NAMALWA (cell line): ENCODE measurements around the gene ZNF865.
A peak's percentile ranks its signal among the peaks of the same experiment; 100 is the strongest.

Experiments
- DNase-seq: peaks from one replicate; pipeline ENCODE4 v3.0.0-alpha.2; 2015; ENCODE audit warnings: low spot score

Gene ZNF865

GRCh38 chr19:55623561-55623960 lies 18.1 kb downstream of the ZNF865 start:
- no peak for DNase-seq

DNA sequence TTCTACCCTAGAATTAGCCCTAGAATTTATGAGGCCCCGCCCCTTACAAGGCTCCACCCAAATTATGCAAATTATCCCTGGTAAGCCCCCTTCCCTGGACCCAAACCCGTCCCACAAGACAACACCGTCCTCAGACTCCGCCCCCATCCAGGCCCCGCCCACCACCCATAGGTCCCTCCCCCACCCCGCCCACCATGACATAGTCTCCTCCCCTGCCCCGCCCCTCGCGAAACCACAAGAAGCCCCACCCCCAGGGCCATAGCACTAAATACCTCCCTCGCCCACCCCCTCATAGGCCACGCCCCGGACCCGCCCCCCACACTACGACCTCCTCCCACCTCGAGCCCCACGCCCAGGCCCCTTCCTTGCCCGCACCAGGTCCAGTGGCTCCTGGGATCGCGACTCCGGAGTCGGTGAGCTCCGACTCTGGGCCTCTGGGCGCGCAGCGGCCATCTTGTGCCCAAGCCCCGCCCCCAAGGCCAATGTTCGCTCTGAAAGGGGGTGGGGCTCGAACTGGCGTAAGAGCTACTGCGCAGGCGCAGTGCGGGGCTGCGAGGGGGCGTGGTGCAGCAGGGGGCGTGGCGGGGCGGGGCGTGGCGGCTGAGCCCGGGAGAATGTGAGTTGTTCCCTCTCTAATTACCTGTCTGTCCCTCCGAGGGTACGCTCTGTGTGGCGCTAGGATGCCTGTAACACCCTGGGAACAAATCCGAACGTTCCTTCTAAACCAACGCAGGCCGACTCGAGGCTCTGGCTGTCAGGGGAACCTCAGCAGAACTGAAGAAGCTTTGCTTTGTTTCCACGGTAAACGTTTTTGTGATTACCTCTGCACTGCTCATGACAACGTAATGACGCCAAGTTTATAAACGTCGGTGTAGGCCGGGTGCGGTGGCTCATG lies 18.9 kb downstream of the ZNF865 start, which contains the start of gene ZNF784:
TSS of gene ZNF784 (minus strand) at position 458 of the 895 bp plus-strand sequence. CDS start at position 453, 5 bp downstream.
- DNase-seq: peak; percentile 94

DNA sequence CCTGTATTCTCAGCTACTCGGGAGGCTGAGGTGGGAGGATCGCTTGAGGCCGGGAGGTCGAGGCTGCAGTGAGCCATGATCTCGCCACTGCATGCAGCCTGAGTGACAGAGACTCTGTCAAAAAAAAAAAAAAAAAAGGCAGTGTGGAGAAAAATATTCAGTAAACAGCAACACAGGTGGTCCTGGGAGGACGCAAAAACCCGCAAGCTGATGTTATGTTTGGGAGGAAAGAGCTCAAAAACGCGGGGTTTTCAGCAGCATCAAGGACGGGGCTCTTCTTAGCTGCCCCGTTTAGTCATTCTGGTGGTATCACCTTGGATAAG lies 19.5 kb downstream of the ZNF865 start:
- no peak for DNase-seq

- no peak for DNase-seq
Observed at GRCh38 chr19:55626350-55626749, 20.9 kb downstream of the ZNF865 start.

GRCh38 chr19:55632463-55632834 lies 27.0 kb downstream of the ZNF865 start:
- peak; percentile 96 for DNase-seq

DNA sequence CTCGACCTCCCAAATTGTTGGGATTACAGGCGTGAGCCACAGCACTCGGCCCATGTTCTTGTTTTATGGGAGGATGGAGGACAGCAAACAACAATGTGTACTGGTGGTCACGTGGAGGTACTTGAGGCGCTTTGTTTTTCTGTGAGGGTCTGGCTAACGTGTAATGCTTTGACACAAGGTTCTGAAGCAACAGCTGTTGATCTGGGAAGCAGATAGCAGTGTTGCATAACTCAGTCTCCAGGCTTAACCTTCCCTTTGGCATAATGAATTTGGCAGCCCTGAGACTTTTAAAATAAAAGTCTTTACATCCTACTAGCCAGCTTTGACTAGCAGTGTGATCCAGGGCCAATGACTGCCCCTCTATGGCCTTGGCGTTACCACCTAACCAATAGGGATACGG lies 28.4 kb downstream of the ZNF865 start:
- no peak for DNase-seq

DNA sequence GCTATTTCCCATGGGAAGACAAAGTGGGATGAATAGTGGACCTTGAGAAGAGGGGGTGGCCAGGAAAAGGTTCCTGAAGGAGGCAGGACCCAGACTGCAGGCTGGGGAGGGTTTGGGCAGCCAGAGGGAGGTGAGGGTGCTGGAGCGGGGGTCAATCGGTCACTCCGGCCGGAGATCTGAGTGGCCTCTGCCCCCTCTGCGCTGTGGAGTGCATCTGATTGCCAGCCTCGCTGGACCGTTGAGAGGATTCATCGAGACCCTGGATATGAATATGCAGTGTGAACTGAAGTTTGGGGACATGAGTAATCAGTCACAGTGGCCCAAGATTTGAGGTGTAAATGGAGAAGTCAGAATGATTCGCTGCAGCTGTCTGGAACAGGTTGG lies 29.9 kb downstream of the ZNF865 start:
- no peak for DNase-seq

DNA sequence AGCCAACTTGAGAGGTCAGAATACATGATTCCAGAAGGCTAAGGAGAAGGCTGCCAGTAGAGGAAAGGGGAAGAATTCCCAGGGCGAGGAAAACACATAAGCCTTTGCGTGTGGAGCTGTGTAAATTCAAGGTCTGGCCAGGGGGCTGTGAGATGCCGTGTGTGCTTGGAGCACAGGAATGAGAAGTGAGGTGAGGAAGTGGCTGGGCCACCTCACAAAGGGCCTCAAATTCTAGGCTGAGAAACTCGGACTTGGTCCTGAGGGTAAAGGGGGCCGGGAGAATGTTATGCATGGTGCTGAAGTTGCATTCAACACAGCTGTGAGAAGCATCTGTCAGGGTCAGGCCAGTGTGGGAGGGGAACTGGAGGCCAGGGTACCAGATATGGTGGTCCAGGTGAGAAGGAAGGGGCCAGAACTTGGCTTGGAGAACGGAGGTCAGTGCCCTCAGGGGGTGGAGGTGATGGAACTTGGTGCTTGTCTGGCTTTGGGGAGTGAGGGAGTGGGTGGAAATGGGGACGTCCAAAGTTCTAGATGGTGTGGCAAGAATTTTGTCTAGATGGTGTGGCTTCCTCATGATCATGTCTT lies 30.5 kb downstream of the ZNF865 start:
- no peak for DNase-seq

DNA sequence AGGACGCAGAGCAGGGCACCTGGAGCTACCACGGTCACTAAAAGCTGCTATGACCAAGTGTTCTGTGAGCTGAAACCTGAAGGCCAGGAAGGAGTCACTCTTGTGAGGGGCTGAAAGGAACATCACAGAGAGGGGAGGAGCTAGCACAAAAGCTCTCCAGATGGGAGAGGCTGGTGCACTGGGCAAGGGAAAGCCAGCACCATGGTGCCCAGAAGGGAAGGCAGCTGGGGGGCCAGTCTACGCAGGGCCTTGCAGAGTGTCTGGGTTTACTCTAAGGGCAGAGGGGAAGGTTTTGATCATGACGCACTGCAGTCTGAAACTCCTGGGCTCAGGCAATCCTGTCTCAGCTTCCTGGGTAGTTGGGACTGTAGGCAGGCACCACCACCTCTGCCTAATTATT lies 31.3 kb downstream of the ZNF865 start:
- DNase-seq: no peak

- DNase-seq: no peak
Observed at GRCh38 chr19:55637534-55637933, 32.1 kb downstream of the ZNF865 start.

GRCh38 chr19:55638864-55639359 lies 33.5 kb downstream of the ZNF865 start:
- DNase-seq: peak; percentile 94

- DNase-seq: peak; percentile 79
Observed at GRCh38 chr19:55640043-55640576, 34.7 kb downstream of the ZNF865 start.

GRCh38 chr19:55640577-55641425 lies 35.4 kb downstream of the ZNF865 start, which contains the start of gene ZNF580:
Gene ZNF580 (plus strand): TSS chr19:55641002. CDS start chr19:55642509, 1,507 bp downstream.
- peak; percentile 65 for DNase-seq

DNA sequence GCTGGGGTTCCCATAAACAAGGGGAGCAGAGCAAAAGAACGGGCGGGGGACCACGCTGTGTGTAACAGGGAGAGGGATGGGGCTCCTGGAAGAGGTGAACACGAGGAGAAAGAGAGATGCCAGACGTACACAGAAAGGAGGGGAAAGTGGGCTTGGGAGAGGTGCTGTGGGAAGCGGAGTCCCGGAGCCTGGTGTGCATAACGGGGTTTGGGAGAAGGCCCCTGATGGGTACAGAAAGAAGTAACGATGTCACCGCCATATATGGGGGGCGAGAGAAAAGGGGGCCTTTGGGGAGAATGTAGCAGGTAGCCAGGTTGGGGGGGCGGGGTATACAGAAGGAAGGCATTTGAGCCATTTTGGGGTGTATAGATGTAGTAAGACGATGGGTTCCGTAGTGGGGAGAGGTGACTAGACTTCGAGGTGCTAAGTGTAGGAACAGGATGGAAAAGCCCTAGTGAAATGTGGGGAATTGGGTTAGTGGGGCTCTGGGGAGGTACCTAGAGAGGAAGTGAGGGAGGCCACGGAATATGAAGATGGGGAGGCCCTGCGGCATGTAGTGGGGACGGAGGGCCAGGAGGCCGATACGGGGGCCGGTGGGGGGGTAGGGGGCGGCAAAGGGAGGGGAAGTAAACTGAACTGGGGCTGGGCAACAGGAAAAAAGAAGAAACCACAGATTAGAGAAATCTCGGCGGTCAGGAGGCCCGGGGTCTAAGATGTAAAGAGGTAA lies 36.1 kb downstream of the ZNF865 start:
- DNase-seq: peak; percentile 55

- DNase-seq: peak; percentile 68
Observed at GRCh38 chr19:55642153-55643002, 36.9 kb downstream of the ZNF865 start.

- DNase-seq: peak; percentile 87
Observed at GRCh38 chr19:55643003-55643886, 37.8 kb downstream of the ZNF865 start, which contains the start of gene ZNF581. Gene ZNF581 (plus strand): TSS chr19:55643649. CDS start chr19:55644572, 923 bp downstream.

GRCh38 chr19:55643887-55644176 lies 38.4 kb downstream of the ZNF865 start:
- DNase-seq: no peak

DNA sequence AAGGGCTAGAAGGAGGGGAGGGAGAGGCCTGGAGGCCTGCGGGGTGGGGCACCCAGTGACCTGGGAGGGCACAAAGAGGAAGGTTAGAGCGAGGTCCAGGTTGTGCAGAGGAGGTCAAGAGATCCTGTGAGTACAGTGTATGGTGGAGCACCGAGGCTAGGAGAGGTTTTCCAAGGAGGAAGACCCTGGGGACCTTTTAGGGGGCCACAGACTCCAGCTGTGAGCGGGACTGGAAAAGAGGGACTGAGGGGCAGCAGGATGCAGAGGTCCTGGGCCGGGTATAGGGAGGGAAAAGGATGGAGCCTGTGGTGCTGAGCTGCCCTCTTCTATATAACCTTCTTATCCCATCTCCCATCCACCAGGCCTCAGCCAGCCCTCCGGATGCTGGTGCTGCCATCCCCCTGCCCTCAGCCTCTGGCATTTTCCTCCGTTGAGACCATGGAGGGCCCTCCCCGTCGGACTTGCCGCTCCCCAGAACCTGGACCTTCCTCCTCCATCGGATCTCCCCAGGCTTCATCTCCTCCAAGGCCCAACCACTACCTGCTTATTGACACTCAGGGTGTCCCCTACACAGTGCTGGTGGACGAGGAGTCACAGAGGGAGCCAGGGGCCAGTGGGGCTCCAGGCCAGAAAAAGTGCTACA lies 38.9 kb downstream of the ZNF865 start:
- no peak for DNase-seq
